Measurements from ENCODE around the gene RFX4.

DNA sequence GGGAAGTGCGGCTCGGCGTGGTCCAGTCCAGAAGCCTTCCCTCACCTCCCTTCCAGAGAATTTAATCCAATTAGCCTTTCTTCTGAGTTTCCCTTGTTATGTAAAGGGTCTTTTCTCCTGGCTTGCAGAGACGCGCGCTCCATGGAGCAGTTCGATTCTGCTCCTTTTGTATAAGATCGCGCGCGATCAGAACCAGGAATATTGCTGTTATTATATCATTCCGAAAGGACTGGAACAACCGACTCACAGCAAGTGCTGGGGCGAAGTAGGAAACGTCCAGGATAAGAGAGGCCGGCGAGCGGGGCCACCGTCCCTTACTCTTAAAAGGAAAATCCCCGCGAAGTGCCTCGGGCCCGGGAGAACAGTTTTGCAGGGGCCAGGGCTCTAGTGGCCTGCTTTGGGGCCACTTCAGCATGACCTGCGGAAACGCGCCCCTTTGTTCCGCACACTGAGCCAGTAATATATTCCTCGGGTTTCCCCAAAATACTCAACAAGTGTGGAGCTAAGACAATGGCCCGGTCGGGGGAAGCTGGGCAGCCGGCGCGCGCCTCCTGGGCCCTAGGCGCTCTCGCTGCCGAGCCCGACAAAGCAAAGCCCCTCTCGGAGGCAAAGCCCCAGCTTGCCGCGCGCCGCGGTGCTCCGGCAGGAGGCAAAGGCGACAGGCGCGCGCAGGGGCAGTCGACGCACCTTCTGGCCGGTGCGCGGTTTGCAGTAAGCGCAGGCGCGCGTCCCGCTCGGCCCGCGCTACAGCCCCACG lies 2.9 kb downstream of the RFX4 start:
- TF ChIP-seq, protein P1, sequence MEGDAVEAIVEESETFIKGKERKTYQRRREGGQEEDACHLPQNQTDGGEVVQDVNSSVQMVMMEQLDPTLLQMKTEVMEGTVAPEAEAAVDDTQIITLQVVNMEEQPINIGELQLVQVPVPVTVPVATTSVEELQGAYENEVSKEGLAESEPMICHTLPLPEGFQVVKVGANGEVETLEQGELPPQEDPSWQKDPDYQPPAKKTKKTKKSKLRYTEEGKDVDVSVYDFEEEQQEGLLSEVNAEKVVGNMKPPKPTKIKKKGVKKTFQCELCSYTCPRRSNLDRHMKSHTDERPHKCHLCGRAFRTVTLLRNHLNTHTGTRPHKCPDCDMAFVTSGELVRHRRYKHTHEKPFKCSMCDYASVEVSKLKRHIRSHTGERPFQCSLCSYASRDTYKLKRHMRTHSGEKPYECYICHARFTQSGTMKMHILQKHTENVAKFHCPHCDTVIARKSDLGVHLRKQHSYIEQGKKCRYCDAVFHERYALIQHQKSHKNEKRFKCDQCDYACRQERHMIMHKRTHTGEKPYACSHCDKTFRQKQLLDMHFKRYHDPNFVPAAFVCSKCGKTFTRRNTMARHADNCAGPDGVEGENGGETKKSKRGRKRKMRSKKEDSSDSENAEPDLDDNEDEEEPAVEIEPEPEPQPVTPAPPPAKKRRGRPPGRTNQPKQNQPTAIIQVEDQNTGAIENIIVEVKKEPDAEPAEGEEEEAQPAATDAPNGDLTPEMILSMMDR (IDR thresholded peaks at IDR 0.05 in 2 of 3, conservative IDR thresholded peaks at IDR 0.05 in 1 of 3; ENCODE audit: control insufficient read depth in 2 of 3, extremely low read depth in 1 of 3, insufficient read depth in 1 of 3, low read depth in 3 of 3, low read length in 3 of 3) = no peak
- no peak for TF ChIP-seq TBL1XR1 (IDR thresholded peaks at IDR 0.05; ENCODE audit: low read depth, low read length)
- TF ChIP-seq, protein P2, sequence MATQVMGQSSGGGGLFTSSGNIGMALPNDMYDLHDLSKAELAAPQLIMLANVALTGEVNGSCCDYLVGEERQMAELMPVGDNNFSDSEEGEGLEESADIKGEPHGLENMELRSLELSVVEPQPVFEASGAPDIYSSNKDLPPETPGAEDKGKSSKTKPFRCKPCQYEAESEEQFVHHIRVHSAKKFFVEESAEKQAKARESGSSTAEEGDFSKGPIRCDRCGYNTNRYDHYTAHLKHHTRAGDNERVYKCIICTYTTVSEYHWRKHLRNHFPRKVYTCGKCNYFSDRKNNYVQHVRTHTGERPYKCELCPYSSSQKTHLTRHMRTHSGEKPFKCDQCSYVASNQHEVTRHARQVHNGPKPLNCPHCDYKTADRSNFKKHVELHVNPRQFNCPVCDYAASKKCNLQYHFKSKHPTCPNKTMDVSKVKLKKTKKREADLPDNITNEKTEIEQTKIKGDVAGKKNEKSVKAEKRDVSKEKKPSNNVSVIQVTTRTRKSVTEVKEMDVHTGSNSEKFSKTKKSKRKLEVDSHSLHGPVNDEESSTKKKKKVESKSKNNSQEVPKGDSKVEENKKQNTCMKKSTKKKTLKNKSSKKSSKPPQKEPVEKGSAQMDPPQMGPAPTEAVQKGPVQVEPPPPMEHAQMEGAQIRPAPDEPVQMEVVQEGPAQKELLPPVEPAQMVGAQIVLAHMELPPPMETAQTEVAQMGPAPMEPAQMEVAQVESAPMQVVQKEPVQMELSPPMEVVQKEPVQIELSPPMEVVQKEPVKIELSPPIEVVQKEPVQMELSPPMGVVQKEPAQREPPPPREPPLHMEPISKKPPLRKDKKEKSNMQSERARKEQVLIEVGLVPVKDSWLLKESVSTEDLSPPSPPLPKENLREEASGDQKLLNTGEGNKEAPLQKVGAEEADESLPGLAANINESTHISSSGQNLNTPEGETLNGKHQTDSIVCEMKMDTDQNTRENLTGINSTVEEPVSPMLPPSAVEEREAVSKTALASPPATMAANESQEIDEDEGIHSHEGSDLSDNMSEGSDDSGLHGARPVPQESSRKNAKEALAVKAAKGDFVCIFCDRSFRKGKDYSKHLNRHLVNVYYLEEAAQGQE (IDR thresholded peaks at IDR 0.05; ENCODE audit: low read depth, low read length) = no peak

All from GM12878 (cell line).